Lung microvascular endothelial cell (primary cell): ENCODE data around the gene DDAH2. TPM values are rescaled to one million over a fixed set of nuclear protein-coding genes. Genes with fewer than 3 reads are reported as not detected.

Experiments
- DNase-seq, 2 donors: peaks; one replicate each; pipeline versions ENCODE4 v3.0.0 to v3.0.0-alpha.2; 2010; ENCODE audit warnings: low read depth in 2 of 2
- total RNA-seq: library from RNA; depleted of rRNA; stranded (reverse); fragments of >200 nt; gene quantifications from 2 replicates; pipeline ENCODE4 v1.2.1, GENCODE V29; 2014

Gene DDAH2
- total RNA-seq, 1 donor from 2014 or later, result 159 TPM

GRCh38 chr6:31761343-31761742, 32.2 kb upstream of the DDAH2 start:
- no peak for DNase-seq

- no peak for DNase-seq
Observed at GRCh38 chr6:31760790-31761189, 31.7 kb upstream of the DDAH2 start.

- no peak for DNase-seq
Observed at GRCh38 chr6:31758281-31758680, 29.2 kb upstream of the DDAH2 start.

- peak in 1 of 2 donors; percentile 68 for DNase-seq
Observed at GRCh38 chr6:31752739-31753319, 23.7 kb upstream of the DDAH2 start.

GRCh38 chr6:31750411-31751022, 21.4 kb upstream of the DDAH2 start:
- DNase-seq, result no peak

GRCh38 chr6:31749301-31750036, 20.4 kb upstream of the DDAH2 start:
- no peak for DNase-seq

- DNase-seq, result no peak
Observed at GRCh38 chr6:31744422-31744821, 15.3 kb upstream of the DDAH2 start.

- DNase-seq, result no peak
Observed at GRCh38 chr6:31742894-31743293, 13.8 kb upstream of the DDAH2 start.

GRCh38 chr6:31741815-31742214, 12.7 kb upstream of the DDAH2 start:
- no peak for DNase-seq

GRCh38 chr6:31740397-31741223, 11.5 kb upstream of the DDAH2 start:
- DNase-seq, result peak in 1 of 2 donors; percentile 41

GRCh38 chr6:31739639-31740396, 10.7 kb upstream of the DDAH2 start, which contains the start of gene MSH5:
MSH5 (plus strand) TSS chr6:31740005; CDS start chr6:31740467, 462 bp downstream.
- peak; percentile 99 for DNase-seq

GRCh38 chr6:31737991-31738979, 9.2 kb upstream of the DDAH2 start:
- DNase-seq, result peak; percentile 80 to 93

GRCh38 chr6:31737315-31737990, 8.4 kb upstream of the DDAH2 start:
- DNase-seq, result peak; percentile 46 to 75

- DNase-seq, result no peak
Observed at GRCh38 chr6:31736768-31737314, 7.7 kb upstream of the DDAH2 start.

- DNase-seq, result peak; percentile 78 to 82
Observed at GRCh38 chr6:31736021-31736767, 7.1 kb upstream of the DDAH2 start, which contains the start of gene CLIC1. CLIC1 (minus strand) TSS chr6:31736530; CDS start chr6:31736300, 230 bp downstream.

GRCh38 chr6:31734821-31735406, 5.8 kb upstream of the DDAH2 start:
- peak in 1 of 2 donors; percentile 87 for DNase-seq

- no peak for DNase-seq
Observed at GRCh38 chr6:31734247-31734820, 5.2 kb upstream of the DDAH2 start.
